GM21825 (cell line): Measurements from ENCODE around the gene CRY1.

Source experiments
- ATAC-seq: cut with Tn5 transposase; IDR thresholded peaks from one replicate; pipeline ENCODE4 v1.9.1; 2021; ENCODE audit warnings: mild to moderate bottlenecking, moderate library complexity; ENCODE audit not compliant: unreplicated experiment

The CRY1 gene

GRCh38 chr12:107093417-107094182, at the start of gene CRY1:
Gene CRY1 (minus strand): TSS chr12:107093549. CDS start chr12:107092961, 588 bp downstream.
- ATAC-seq, result peak; percentile 79

GRCh38 chr12:107139787-107140186, 46.4 kb upstream of the CRY1 start:
- no peak for ATAC-seq

- no peak for ATAC-seq
Measured at GRCh38 chr12:107138990-107139389, 45.6 kb upstream of the CRY1 start.

- ATAC-seq, result no peak
Measured at GRCh38 chr12:107135177-107135576, 41.8 kb upstream of the CRY1 start.

GRCh38 chr12:107134558-107134957, 41.2 kb upstream of the CRY1 start:
- ATAC-seq, result no peak

- no peak for ATAC-seq
Measured at GRCh38 chr12:107133462-107133861, 40.1 kb upstream of the CRY1 start.

GRCh38 chr12:107131832-107132616, 38.7 kb upstream of the CRY1 start:
- no peak for ATAC-seq

GRCh38 chr12:107130830-107131611, 37.7 kb upstream of the CRY1 start:
- no peak for ATAC-seq

GRCh38 chr12:107129315-107129930, 36.1 kb upstream of the CRY1 start:
- no peak for ATAC-seq

- ATAC-seq, result no peak
Measured at GRCh38 chr12:107127482-107128430, 34.4 kb upstream of the CRY1 start.

GRCh38 chr12:107126796-107127481, 33.6 kb upstream of the CRY1 start:
- ATAC-seq, result no peak

GRCh38 chr12:107125833-107126232, 32.5 kb upstream of the CRY1 start:
- no peak for ATAC-seq

- no peak for ATAC-seq
Measured at GRCh38 chr12:107122452-107122958, 29.2 kb upstream of the CRY1 start.

GRCh38 chr12:107119091-107119490, 25.7 kb upstream of the CRY1 start:
- ATAC-seq, result no peak

GRCh38 chr12:107118624-107119023, 25.3 kb upstream of the CRY1 start:
- ATAC-seq, result no peak

GRCh38 chr12:107115119-107115518, 21.8 kb upstream of the CRY1 start:
- no peak for ATAC-seq

- ATAC-seq, result no peak
Measured at GRCh38 chr12:107111314-107111713, 18.0 kb upstream of the CRY1 start.

GRCh38 chr12:107109726-107110719, 16.7 kb upstream of the CRY1 start:
- ATAC-seq, result no peak
